GM18526 (cell line): ENCODE results near the gene CSTPP1.

ENCODE experiments used
- POLR2A ChIP-seq: IDR thresholded peaks from 3 replicates; pipeline ENCODE4 v1.6.1; 2011; ENCODE audit not compliant: insufficient read length; ENCODE audit errors: extremely low read depth

CSTPP1 gene

DNA sequence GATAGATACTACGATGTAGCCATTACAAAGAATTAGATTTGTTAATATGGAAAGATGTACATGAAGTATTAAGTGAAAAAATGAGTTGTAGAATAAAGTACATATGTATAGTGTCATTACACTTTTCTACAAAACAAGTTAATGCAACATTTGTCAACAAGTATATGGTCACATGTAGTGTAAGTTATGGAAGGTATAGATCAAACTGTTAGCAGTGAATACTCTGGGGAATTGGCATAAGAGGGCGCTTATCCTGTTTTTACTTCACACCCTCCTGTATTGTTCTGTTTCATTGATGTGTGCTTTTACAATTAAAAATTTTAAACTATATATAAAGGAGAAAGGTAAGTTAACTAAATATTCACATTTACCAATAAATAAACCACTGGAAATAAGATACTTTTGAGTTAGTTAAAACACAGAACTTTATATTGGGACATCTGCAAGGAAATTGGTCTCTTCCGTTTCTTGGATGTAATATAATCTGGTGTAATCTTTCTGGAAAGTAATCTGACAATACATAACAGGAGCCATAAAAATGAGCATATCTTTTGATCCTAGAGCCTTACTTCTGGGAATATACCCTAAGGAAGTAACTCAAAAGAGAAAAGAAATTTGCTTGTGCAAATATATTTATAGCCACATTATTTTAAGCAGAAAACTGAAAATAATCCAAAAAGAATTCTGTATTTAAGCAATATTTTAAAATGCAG is 34.5 kb downstream of the CSTPP1 start:
- no peak for TF ChIP-seq POLR2A

DNA sequence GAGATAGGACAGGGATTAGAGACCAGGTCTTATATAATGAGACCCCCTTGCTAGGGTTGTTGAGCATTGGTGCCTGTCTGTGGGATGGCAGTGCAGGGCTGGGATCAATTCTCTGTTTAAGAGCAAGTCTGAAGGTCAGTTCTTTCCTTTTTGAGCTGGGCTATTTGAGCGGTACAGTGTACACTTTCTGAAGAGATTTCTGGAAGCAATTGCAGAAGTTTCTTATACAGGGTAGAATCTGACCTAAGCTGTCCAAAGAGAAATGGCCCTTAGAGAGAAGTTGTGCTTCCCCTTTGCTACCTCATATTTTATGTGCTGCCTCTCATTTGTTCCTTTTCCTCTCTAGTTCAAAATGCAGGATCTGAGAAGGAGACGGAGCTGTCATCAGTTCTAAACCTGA is 35.8 kb downstream of the CSTPP1 start:
- no peak for TF ChIP-seq POLR2A

DNA sequence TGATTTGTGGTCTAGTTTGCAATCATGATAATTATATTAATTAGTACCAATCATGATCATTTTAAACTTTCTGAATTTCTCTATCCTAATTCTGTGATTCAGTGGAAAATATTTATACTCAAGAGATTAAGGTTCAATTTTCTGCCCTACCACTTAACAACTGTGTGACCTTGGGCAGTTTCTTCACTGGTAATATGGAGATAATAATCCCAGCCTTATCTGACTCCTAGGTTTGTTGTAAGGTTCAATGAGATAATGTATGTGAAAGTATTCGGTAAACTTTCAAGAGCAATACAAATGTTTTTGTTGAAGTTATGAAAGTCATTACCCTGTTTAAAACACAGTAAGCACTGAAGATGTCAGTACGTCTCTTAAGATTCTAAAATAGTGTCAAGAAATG is 36.3 kb downstream of the CSTPP1 start:
- no peak for TF ChIP-seq POLR2A

DNA sequence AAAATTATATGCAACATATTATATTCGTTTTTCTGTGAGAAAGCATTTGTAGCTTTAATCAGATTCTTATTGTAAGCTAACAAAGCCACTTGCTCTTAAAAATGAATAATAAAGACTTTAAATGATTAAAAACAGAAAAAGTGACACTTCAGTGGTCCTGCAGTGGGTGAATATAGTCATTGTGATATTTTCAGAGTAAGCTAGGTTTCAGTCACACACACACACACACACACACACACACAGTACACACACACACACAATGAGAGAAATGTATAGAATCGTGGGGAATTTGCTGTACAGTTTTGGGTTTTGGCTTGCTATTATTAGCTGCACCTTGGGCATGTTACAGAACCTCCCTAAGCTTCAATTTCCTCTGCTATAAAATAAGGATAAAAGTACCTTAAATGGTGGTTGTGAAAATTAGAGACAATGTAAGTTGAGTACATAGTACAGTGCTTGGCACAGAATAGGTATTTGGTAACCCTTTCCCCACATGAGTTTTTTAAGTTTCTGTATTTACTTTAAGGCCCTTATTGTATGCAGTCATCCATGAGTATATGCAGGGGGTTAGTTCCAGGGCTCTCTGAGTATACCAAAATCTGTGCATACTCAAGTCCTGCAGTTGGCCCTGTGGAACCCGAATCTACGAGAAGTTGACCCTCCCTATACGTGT is 39.8 kb downstream of the CSTPP1 start:
- no peak for TF ChIP-seq POLR2A

DNA sequence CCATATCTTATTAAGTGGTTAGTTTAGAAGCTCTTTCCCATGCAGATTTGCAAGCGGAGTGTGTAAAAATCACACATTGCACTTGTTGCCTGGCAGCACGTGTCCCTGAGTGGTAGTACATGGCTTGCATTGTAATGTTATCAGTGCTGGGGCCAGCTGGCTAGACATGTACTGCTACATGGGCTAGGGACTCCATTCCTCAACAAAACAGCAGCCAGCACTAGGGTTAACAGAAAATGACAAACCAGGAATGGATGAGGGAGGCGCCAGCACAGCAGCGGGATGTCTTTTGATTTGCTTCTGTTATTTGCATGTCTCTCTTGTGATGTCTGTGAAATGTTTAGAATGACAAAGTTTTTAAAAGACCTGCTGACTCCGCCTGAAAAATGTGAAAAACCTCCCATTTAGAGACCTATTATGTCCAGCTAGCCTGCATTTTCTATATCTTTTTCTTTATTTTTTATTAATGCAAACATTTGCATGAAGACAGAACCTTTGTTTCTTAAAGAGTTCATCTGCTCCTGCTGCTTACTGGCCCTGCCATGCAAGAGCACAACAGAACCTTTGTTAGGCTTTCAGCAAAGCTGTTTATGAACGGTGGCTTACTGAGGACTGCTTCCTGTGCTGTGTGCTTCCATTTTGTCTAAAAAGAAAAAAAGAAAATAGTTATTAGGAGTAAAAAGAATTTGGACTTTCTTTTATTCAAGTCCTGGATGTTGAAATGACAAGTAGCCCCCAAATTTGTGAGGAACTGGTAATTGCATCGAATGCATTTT is 40.7 kb downstream of the CSTPP1 start:
- TF ChIP-seq POLR2A: no peak

DNA sequence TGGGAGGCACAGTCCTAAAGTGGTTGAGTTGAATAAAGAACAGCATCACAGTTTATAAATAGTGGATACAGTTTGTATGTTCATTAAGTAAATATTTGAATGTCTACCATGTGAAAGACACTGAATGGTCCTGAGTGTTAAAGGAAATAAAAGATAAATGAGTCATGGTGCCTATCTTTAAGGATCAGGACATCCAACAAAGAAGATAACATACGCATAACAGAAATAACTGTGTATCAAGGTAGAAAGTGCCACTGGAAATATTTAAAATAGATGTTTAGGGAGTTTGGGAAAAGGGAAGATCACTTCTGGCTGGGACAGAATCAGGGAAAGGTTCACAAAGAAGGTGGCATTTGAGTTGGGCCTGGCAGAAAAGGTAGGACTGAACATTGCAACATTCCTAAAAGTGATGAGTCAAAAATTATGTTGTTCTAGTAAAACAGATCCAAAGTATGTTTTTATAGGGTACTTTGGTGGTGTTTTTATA is 41.5 kb downstream of the CSTPP1 start:
- TF ChIP-seq POLR2A: no peak

DNA sequence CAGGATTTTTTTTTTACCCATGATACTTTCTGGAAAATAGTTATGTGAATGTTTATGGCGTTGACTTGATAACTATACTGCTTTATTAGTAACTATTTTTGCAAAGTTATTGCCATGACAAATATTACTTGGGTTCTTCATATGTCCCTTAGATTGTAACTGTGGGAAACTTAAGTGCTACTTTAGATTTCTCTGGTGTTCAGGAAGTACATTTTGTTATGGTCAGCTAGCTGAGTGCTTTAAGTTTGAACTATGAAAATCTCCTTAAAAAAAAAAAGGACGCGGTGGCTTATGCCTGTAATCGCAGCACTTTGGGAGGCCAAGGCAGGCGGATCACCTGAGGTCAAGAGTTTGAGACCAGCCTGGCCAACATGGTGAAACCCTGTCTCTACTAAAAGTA is 42.8 kb downstream of the CSTPP1 start:
- TF ChIP-seq POLR2A: no peak

DNA sequence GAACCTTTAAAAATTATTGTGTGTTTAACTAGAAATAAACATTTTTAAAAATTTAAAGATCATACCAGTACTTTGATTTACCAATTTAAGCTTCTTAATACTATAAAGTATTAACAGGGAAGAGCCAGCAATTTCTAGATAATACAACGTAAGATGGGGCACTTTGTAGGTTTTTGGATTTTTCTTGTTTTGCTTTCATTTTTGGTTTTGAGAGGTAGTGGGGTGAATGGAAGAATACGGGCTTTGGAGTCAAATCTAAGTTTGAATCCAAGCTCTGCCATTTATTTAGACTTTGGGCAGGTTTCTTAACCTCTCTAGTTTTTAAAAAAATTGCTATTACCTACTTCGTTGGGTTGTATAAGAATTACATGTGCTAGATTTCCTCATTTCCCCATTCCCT is 44.9 kb downstream of the CSTPP1 start:
- TF ChIP-seq POLR2A: no peak

DNA sequence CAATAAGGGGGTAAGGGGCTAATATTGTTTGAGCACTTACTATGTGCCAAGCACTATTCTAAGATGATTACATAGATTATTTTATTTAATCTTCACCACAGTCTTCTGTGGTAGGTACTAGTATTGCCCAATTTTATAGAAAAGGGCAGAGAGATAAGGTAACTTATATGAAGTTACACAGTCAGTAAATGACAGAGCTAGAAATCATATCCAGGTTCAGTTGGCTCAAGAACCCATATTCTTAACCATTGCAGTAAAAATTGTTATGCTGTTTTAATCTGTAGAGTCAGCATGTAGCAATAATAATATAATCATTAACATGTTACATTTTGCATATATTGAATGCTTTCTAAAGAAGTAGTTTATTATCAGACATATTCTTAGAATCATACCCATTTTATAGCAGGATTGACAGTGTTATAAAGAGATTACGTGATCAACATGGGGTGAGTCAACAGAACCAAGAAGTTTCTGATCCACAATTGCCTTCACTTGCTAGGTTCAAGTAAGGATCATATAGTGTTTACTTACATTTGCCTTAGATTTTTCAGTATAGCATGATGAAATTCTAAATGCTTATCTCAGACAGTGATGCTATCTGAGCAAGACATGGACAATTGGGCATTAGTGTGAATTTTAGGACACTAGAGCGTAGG is 46.4 kb downstream of the CSTPP1 start:
- TF ChIP-seq POLR2A: no peak

DNA sequence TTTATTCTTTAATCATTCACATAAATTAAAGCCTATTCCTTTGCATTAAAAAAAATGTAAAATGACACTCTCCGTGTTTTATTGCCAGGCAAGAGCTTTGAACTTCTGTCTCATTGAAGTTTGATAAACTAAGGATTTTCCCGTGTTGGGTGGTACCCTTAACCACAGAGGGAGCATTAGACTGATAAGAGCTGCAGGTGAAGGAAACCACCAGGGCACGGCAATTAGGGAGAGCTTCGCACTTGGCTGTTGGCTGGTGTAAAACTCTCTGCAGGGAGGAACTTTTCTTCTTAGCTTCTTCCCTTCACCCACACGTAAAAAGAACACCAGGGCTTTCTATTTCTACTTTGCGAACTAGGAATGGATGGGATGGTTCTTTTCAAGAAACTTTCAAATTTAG is 47.0 kb downstream of the CSTPP1 start:
- TF ChIP-seq POLR2A: no peak

DNA sequence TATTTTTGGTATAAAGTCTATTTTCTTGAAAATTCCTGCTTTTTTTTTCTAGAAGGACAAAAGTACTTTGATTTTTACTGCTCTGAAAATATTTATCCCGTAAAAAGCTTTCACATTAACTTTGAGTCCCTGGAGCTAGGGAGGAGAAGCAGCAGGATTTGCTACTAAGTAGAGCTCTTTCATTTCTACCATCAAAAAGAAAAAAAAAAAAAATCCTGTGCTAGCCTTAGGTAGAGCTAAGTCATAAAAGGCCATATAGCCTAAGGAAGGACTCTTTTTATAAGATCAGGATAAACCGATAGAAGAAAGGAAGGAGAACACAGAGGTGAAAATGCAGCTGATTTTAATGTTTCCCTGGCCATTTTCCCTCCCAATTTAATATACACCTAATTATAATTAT is 48.0 kb downstream of the CSTPP1 start:
- TF ChIP-seq POLR2A: no peak

DNA sequence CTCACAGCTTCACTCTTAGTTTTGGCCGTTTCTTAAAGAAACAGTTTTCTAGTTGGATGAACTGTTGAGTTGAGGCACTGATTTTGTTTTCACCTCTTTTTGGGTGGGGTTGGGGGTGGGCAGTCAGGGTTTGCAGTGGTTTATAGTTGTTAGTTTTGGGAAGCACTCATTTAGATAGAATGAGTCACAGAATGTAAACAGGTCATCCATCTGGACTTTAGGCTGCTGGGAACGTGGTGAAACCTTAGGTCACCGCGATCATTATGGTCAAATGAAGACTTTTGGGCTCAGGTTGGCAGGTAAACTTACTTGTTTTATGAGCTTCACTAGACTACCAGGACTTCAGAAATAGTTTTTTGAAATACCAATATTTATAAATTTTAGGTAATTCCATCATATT is 48.4 kb downstream of the CSTPP1 start:
- no peak for TF ChIP-seq POLR2A

DNA sequence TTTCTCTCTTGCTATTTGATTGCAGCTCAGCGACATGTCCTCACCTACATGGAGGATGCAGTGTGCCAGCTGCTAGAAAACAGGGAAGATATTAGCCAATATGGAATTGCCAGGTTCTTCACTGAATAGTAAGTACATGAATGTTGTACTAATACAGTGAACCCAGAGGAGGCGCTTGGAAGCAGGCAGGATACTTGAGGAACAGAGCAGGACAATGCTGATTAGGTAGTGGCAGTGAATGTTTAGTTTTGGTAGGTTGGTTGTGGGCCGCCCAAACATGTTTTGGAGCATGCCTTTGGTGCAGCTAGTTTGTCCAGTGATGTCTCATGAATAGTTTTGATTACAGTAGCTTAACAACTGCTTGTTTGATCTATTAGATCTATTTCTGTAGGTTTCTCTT is 50.6 kb downstream of the CSTPP1 start:
- no peak for TF ChIP-seq POLR2A

DNA sequence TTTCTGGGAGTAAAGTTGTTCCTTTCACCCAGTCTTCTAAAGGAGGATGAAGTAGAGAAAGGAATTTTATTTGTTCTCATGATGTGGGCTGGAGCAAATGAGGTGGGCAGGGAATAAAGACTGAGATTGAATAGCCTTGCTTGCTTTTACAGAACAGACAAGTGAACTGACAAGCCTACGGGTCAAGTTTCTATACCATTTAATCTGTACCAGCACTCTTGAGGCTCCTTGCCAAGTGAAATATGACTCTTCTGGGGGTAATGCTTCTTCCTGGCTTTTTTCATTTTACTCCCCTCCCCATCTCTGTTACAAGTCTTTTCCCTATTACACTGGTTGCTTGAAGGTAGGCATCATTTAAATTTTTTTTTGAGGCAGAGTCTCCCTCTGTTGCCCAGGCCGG is 54.8 kb downstream of the CSTPP1 start:
- no peak for TF ChIP-seq POLR2A

DNA sequence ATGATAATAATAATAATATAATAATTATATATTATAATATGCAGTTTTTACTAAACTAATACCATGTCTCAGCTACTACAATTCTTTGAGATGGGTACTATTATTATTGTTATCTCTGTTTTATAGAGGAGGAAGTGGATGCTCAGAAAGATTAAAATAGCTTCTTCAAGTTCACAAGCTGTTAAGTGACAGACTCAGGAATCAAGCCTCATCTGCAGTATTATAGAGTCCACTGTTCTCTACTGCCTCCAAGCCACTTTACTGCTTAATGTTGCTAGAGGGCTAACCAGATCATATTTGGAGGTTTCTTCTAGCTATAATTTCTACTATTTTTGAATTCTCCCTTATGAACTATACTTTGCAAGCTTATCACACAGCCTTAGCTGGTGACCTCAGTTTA is 62.7 kb downstream of the CSTPP1 start:
- no peak for TF ChIP-seq POLR2A
